ENCODE results near the gene CCNY.
"Not testable (repeated sequence)": the region's sequence is repeated elsewhere in the genome, so short reads cannot be mapped to it uniquely, and the experiment has no call there.

The CCNY gene

GRCh38 chr10:35516102-35516670 is 179.9 kb downstream of the CCNY start:
- no peak overlapping the region for H3K27ac ChIP-seq
- TF ChIP-seq CTCF (conservative IDR thresholded peaks at IDR 0.05), result no peak

- no peak for TF ChIP-seq CTCF (conservative IDR thresholded peaks at IDR 0.05)
- H3K27ac ChIP-seq, result no peak overlapping the region
Observed at GRCh38 chr10:35517431-35518181, 181.3 kb downstream of the CCNY start.

GRCh38 chr10:35518187-35518586 is 181.9 kb downstream of the CCNY start:
- not testable (repeated sequence) for H3K27ac ChIP-seq

- no peak overlapping the region for H3K27ac ChIP-seq
- no peak for TF ChIP-seq CTCF (conservative IDR thresholded peaks at IDR 0.05)
Observed at GRCh38 chr10:35520996-35521395, 184.7 kb downstream of the CCNY start.

GRCh38 chr10:35523670-35524225 is 187.4 kb downstream of the CCNY start:
- no peak overlapping the region for H3K27ac ChIP-seq

GRCh38 chr10:35526746-35527145 is 190.4 kb downstream of the CCNY start:
- no peak overlapping the region for H3K27ac ChIP-seq
- no peak for TF ChIP-seq CTCF (conservative IDR thresholded peaks at IDR 0.05)

More at GRCh38 chr10:35523670-35524225, 187.4 kb downstream of the CCNY start:
- TF ChIP-seq CTCF (conservative IDR thresholded peaks at IDR 0.05), result no peak

- no peak for TF ChIP-seq CTCF (conservative IDR thresholded peaks at IDR 0.05)
- no peak overlapping the region for H3K27ac ChIP-seq
Observed at GRCh38 chr10:35532141-35532540, 195.8 kb downstream of the CCNY start.

- TF ChIP-seq CTCF (conservative IDR thresholded peaks at IDR 0.05), result no peak
- no peak overlapping the region for H3K27ac ChIP-seq
Observed at GRCh38 chr10:35533565-35533964, 197.3 kb downstream of the CCNY start.
